Hematopoietic multipotent progenitor cell treated with erythropoietin and hydrocortisone succinate and interleukin-3 and kit ligand, for 4 days (in vitro differentiated cells): Measurements from ENCODE around the gene GID8.
A peak's percentile ranks its signal among the peaks of the same experiment; 100 is the strongest.
"Not testable (repeated sequence)": the region's sequence is repeated elsewhere in the genome, so short reads cannot be mapped to it uniquely, and the experiment has no call there.

Experiments used
- DNase-seq: peaks from one replicate; pipeline ENCODE4 v3.0.0-alpha.2; 2015

The GID8 gene

DNA sequence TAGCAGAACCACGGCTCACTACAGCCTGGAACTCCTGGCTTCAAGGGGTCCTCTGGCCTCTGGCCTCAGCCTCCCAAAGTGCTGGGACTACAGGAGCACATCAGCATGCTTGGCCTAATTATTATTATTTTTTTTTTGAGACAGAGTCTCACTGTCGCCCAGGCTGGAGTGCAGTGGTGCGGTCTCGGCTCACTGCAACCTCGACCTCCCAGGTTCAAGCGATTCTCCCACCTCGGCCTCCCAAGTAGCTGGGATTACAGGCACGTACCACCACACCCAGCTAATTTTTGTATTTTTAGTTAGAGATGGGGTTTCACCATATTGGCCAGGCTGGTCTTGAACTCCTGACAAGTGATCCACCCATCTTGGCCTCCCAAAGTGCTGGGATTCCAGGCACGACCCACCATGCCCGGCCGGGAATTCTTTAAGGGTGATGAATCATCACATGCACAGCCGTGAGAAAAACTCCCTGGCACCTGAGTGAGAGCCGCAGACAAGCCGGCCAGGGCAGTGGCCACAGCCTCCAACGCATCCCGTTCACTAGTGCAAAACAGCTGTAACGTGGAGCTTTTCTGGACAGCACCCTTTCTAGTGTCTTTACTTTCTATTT, 14.8 kb upstream of the GID8 start:
- not testable (repeated sequence) for DNase-seq

DNA sequence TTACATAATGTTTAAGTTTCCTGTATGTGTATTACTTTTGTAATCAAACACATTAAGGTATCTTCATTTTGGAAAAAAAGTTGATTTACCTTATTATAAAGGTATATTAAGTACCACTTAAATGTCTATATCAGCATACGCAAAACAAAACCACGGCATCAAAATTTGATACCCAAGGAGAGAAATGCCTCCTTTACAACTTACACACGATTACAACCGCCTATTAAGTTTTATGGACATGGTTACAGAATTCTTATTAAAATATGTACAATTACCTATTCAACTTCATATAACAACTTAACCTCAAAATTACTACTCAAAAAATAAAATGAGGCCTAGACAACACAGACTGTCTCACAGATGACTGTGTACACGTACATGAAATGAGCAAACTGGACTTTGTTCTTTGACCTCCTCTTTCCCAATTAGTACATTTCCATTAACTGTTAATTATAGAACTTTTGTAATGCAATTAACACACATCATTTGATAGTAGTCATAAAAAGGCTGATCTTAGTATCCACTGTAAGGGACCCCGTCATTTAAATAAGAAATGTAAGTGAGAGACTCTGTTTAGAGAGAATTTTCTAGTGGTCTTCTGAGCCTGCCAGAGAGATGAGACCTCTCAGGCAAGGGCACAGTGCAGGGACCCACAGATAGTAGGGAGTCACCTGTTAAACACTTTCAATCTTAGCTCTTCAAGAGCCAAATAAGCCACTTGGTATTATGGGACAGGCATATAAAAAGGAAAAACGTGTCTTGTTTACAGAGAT, 14.1 kb upstream of the GID8 start:
- no peak for DNase-seq

DNA sequence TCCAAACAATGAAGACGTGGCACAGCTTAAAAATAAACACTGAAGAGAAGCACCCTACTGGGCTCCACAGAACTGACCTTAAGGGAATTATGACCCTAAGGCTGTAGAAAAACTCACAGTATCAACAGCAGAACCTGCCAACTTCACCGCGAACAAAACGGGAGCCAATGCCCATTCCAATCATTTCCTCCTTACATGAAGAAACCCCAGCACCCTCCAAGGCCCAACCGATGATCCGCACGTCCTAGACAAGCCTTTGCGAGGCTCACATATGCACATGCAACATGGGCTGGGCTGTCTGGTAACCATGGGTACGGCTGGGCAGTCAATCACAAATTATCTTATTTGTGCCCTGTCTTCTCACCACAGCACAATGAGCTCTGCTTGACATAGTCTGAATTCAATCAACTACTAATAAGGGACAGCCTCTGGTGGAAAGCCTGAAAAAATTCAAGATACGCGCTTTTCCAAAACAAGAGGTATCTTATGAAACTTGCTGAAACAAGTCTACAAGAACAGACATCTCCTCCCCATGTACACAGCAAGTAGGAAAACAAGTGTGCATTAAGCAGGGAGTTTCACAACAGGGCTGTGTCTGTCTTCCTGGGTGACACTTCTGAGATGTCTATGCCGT, 13.4 kb upstream of the GID8 start:
- DNase-seq, result peak; percentile 73

DNA sequence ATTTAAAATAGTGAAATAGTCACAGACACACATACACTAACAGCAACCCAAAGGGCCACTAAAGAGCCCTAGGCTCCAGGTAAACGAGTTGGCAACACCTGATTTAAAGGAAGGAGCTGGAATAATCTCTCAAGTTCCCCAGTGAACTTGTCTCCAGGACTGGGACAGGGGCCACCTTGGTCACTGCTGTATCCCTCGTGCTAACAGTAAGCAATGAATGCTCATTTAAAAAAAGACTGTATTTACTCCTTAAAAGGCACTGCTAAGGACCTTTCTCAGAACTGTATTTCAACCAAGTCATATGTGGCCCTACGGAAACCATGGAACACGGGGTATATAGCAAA, 12.9 kb upstream of the GID8 start:
- DNase-seq, result no peak

DNA sequence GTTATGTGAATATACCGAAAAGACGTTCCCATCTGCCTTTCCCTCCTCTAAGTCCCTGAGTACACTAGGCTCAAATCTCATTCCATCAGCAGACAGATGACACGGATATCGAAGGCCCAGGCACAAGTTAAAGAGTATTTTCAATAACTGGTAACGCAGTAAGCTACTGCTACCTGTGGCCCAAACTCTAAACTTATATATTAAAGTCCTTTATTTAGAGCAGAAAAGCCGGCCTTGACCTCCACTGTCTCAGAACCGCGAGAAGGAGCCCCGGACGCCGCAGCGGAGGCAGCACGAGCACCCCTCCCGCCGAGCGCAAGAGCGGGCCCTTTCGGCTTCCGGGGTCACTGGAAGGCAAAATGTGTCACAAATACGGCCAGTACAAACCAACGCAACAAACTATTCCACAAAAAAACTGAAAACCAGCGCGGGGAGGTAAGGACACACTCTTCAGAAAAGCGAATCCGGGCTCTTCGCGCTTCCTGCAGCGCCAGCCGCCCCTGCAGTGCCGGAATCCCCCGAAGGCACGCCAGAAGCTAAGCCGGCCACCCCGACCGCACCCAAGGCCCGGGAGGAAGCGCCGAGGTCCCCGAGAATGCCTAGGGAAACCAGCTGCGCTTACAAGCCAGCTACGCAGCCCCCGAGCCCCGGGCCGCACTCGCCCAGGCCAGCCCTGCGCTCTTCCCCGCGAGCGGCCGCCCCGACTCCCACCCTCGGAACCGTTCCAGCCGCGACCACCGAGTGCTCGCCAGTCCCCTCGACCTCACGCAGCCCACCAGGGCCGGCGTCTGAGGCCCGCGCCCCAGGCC, 12.3 kb upstream of the GID8 start:
- DNase-seq, result peak; percentile 66

DNA sequence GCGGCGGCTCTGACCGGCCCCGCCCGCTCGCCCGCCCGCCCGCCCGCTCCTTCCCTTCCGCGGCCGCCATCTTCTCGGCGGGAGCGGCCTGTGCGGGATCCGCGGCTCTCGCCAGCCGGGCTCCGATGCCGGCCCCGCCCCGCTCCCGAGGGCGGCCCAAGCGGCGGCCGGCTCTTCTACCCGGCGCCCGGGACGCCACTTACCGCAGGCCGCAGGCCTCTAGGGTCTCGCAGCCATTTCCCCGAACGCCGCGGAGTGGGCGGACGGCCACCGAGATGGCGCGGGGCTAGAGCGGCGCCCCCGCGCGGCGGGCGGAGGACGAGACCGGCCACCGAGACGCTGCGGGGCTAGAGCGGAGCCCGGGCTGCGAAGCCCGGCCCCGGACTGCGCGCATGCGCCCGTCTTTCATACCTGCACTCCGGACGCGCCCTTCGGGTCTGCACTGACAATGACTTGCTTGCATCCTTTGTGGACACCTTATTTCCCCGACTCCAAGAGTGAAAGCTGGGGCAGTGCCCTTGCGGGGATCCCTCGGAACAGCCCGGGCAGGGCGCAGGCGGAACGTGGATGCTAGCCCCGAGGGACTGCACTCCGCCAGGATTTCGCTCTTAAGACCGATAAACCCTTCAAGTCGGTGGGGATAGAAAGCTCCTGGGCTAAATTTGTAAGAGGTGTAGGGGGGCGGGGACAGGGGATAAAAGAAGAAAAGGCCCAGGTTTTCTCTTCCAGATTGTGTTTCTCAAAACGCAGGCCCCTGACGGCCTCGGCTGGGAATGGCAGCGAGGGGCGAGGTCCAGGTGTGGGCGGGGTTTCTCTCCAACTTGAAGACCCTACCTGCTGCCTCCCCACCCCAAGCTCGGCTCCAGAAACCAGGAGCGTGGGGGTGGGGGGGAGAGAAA, 11.5 kb upstream of the GID8 start, which contains the start of gene DIDO1:
Gene DIDO1, minus strand, starts transcription at position 277 of the 899 bp plus-strand sequence.
- DNase-seq, result peak; percentile 94

DNA sequence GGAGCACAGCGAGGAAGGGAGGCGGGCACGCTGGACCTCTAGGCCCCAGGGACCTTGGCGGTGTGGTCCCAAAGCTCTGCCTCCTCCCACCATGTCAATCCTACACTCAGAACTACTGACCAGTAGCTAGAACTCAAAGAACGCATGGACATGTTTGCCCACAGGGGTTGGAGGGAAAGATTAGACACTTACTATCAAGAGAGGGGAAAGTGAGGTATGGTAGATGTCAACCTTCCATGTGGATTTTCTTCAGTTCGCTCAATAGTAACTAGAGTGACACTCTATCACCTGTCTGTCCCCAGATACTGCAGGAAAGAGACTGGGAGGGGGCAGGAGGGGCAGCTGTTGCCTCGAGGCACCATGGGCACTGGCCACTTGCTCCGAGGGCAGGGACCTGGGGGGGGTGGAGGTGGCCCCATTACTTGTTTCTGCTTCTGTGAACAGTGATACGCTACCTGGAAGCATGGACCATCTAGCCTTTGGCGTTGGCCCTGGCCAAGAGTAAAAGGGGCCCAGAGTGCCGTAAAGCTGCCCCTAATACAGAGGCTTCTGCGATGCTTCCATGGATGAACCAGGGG, 10.7 kb upstream of the GID8 start:
- DNase-seq, result no peak

DNA sequence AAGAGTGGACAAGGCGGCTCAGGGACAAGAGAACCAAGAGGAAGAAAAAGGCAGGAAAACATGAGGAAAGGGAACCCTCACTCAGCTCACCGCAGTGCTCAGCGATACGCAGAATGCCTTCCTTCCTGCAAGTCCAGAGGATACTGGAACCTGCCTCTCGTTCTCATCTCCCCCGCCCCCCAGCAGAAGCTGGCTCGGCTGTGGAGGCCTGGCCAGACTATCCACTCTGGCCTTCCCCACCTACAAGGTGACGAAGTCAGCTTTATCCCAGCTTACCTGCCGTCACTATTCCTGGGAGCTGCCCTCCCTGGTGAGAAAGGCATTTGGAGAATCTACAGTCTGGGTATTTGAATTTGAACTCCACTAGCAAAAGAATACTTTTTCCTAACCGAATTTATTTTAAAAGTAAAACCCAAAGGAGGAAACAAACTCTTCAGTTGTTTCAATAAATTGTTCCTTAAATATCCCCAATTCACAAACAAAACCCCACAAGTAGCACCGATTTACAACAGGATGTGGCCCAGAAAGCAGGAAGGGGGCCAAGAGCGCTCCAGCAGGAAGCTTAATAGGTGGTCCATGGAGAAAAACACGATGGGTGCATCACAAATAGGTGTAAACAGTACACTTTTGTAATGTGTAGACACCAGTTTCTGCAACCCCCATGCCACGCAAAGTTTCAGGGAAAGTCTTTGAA, 9.6 kb upstream of the GID8 start:
- DNase-seq, result no peak

DNA sequence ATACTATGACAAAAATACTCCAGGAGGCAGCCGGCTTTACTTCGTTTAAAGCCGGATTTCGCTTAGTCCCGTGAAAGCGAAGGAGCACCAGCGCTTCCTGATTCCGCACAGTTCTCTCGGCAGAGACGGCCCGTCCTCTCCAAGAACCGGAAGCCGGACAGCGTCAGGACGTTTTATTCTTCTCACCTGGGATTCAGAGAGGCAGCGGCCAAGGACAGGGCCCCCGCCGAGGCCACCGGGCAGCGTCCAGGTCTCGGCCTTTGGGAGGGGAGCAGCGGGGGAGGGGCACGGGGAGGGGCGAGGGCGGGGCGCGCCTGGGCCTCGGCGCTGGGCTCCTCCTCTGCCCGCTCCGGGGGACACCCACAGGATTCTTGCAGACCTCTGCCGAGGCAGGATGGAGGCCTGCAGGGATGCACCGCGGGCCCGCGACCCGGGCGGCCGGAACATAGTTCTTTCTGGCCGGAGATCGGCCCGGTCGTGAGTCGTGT, 8.9 kb upstream of the GID8 start:
- DNase-seq, result peak; percentile 73

DNA sequence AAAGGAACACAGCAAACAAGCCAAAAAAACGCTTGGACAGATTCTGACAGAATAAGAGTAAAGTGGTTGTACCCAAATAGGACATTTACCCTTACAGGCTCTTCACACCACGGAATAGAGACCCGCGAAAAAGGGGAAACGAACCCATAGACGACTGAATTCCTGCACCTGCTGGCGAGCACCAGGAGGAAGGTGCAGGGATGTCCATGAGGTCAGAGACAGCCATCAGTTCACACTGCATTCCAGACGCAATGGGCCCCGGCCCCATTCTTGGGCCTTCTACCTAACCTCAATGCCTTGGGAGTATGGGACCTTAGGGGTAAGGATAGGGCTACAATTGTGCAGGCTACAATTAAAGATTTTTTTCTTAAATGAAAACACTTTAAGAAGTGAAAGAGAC, 6.5 kb upstream of the GID8 start:
- no peak for DNase-seq

DNA sequence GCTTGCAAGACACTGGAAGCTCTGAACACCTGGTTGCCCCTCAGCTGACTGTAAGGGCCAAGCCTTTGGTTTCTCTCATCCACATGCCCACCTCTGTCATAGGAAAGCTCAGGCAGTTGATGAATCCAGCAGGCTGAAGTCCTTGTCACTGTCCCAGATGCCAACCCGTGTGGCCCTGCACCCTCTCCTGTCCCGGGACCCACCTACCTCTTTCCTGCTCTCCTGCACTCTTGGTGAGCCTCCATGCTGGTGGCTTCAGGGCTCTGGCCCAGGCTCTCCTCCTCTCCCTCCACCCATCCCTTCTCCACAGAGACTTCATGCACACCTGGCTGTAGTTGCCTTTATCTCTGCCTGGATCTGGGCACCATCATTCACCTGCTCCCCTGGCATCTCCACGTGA, 4.0 kb upstream of the GID8 start:
- DNase-seq, result no peak

DNA sequence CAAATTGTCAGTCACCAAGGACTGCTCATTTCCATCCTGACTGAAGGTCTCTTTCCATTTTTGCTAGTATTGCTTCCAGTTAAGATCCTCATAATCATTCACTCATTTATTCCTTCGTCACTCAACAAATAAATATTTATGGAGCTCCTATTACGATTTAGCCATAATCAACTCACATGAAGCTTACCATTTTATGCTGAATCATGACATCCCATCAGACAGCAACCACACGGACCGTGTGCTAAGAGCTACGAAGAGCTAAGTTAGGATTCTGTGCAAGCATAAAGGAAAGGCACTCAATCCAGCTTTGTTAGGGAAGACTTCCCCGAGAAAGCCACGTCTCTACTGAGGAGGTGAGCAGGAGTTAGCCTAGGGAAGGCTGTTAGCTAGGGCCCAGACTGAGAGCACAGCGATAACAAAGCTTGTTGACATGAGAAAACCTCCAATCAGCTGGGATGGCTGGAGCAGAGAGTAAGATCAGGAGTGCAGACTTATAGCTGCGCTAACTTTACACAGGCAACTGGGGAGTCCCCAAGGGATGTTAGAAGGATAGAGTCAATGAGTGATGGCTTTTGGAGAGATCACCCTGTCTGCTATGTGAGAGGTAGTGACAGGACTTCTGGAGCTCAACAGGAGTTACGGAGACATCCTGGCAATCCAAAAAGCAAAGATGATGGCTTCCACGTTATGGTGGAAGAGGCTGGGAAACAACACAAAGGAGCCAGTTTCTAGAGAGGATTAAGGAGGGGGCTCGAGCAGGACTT, 2.6 kb upstream of the GID8 start:
- no peak for DNase-seq

DNA sequence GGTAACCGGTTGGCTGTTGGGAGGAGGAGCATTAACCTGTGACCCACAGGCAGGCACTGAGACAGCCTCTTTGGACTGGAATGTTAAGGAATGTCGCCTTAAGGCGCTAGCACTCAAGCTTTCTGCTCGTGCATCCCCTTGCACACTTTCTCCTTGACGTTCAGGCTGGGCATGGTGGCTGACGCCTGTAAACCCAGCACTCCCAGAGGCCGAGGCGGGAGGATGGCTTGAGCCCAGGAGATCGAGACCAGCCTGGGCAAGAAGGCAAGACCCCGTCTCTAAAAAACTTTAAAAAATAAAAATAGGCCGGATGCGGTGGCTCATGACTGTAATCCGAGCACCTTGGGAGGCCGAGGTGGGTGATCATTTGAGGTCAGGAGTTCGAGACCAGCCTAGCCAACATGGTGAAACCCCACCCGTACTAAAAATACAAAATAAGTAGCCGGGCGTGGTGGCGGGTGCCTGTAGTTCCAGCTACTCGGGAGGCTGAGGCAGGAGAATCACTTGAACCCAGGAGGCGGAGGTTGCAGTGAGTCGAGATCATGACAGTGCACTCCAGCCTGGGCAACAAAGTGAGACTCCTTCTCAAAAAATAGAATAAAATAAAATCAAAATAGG, 1.9 kb upstream of the GID8 start:
- no peak for DNase-seq

DNA sequence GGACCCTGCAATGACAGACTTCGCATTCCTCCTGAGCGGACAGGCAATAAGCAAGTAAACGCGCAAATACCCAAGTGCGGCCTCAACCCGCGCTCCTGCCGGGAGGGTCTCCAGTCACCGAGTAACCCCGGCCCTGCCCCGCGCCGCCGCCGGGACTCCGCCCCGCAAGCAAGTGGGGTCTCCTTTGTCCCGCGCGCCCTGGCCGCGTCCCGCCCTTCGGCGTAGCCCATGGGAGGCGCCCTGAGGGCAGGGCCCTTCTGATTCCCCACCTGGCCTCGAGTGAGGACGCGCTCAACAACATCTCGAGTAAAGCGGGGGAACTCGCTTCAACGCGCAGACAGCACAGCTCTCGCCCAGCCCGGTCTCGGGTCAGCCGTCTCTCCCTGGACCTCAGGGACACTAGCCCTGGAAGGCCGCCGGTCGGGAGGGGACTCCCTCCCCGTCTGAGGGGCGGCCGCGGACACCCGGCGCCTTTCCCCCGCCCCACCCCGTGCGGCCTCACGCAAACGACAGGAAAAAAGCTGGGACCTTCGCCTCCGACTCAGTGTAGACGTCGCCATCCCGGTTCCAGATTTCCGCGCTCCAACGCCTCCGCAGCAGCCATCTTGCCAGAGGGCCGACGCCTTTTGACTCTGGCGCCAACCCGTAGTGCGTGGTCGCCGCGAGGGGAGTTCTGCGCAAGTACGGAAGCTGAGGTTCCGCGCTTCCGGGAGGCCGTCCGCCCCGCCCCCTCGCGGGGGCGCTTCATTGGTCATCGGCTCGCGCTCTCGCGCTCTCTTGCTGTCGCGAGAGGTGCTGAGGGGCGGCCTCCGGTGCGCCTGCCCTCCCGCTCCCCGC, 461 bp upstream of the GID8 start:
- DNase-seq, result peak; percentile 97

DNA sequence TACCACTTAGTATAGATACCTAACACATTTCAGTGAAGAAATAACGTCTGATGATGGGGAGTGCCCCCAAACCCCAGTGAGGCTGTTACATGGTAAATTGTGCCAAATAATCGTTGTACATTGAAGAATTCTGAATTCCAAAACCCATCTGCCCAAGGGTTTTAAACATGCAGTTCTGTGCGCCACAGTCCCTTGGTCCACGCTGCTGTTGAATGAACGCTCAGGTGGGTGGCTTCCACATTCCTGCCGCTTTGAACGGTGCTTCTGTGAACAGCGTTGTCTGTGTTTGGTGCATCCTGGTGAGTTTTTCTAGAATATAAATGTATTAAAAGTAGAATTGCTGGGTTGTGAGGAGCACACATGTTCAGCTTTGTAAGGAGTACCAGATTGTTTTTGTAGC, 2.9 kb downstream of the GID8 start:
- no peak for DNase-seq

DNA sequence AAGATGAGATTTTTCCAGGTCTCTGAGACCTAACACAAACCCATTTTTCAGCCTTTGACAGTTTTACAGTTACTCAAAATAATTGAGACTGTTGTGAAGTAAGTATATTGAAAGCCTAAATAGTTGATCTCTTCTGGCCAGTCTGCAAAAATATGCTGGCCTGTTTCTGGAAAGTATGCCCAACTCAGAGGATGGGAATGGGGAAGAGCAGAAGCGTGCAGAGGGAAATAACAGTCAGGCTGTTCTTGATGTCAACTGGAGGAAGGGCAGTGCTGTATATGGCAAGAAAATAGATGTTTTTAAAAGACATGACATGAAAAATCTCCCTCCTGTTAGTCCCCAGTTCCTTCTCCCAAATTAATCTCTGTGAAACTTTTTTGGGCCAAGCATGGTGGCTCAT, 3.8 kb downstream of the GID8 start:
- DNase-seq, result no peak

DNA sequence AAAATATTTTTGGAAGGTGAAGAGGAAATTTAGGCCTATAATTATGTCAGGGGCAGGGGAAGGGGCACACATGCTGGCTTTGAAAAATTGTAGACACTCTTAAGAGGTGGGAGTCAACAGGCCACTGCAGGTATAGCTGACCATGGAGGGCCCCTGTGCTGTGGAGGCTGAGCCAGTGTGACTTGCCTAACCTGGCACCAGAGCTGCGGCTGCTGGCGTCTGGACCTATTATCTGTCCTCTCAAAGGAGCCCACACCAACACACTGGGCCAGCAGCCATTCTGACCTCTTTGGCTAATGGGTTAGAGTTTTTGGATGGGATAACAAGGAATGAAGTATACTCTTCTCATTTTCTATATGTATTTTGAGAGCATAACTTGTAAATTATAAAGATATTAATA, 4.5 kb downstream of the GID8 start:
- DNase-seq, result no peak

DNA sequence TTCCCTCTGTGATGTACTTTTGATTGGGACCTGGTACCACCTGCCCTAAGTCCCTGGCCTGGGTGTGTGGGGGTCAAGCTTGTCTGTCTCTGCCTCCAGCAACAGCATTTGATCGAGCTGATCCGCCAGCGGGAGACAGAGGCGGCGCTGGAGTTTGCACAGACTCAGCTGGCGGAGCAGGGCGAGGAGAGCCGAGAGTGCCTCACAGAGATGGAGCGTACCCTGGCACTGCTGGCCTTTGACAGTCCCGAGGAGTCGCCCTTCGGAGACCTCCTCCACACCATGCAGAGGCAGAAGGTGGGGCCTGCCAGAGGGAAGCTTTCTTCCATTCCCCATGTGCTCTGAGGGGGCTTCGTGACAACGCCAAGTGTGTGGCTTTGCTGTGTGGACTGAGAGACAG, 5.4 kb downstream of the GID8 start:
- no peak for DNase-seq

DNA sequence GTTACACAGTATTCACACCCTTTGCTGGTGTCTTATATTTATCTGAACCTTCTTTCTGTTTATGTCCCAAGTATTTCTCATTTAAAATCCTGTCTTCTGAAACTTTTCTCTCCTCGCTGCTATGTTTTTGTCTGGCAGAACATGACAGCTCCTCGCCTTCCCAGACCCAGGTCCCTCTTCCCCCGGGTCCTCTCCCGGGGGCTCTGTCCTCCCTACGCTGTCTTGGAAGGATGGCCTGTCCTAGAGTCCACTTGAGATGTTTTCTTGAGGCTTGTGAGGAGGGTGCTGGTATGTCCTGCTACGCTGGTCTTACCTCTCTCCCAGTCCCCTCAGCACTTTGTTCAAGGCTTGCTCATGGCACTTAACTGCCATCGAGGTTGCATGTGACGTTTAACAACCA, 6.2 kb downstream of the GID8 start:
- DNase-seq, result no peak
